HL-60 (cell line): Measurements from ENCODE around the gene FBN1.

Source experiments
- DNase-seq, 2 experiments: peaks; one replicate each; pipeline ENCODE4 v3.0.0-alpha.2; 2010 to 2020; ENCODE audit warnings: low read depth in 1 of 2, low spot score in 1 of 2
- H3K27ac ChIP-seq: fragments of 250-450 bp; sonication (Bioruptor Pico); replicated peaks from 2 replicates; pipeline ENCODE4 v1.5.1; 2020; ENCODE audit warnings: mild to moderate bottlenecking, moderate library complexity
- H3K27me3 ChIP-seq: fragments of 250-450 bp; sonication (Bioruptor Pico); 2 replicates; pipeline ENCODE4 v1.5.1; 2021; ENCODE audit warnings: mild to moderate bottlenecking, moderate library complexity; ENCODE audit not compliant: insufficient read depth, poor library complexity, severe bottlenecking
- H3K4me3 ChIP-seq: replicated peaks from 2 replicates; pipeline ENCODE4 v1.5.1; 2011; ENCODE audit warnings: mild to moderate bottlenecking, control low read depth, low read length; ENCODE audit not compliant: insufficient read depth
- CTCF ChIP-seq: IDR thresholded peaks from one replicate; pipeline ENCODE4 v1.5.1; 2011; ENCODE audit warnings: low read length, control low read depth, inconsistent platforms; ENCODE audit not compliant: insufficient read depth
- GABPA ChIP-seq: IDR thresholded peaks from 2 replicates; pipeline ENCODE4 v1.6.1; 2012; ENCODE audit warnings: low read depth
- POLR2AphosphoS5 ChIP-seq: IDR thresholded peaks from 2 replicates; pipeline ENCODE4 v1.6.1; 2012; ENCODE audit warnings: low read depth
- REST ChIP-seq: IDR thresholded peaks from 2 replicates; pipeline ENCODE4 v1.6.1; 2012; ENCODE audit warnings: low read depth; ENCODE audit not compliant: insufficient replicate concordance
- SPI1 ChIP-seq: IDR thresholded peaks from 2 replicates; pipeline ENCODE4 v1.6.1; 2012; ENCODE audit warnings: low read depth, mild to moderate bottlenecking, borderline replicate concordance
- long read RNA-seq: library from polyadenylated mRNA; unstranded; transcript quantifications from one replicate; pipeline ENCODE4 v2.0.0, GENCODE V29; 2020

The FBN1 gene
- long read RNA-seq = 0 reads

- DNase-seq = peak in 1 of 2 experiments; percentile 4
- TF ChIP-seq POLR2AphosphoS5 (no peak), REST (no peak), SPI1 (no peak), GABPA (no peak), CTCF (no peak)
- Histone ChIP-seq H3K27ac (no peak within 1 kb of the TSS), H3K4me3 (peak within 1 kb of the TSS; percentile 44), H3K27me3 (peaks cover 39% of the 10 kb centered on the region)
Measured at GRCh38 chr15:48645558-48646330, at the start of gene FBN1. Gene FBN1 (minus strand): TSS chr15:48645709. CDS start chr15:48644769, 940 bp downstream.

GRCh38 chr15:48693484-48693883 lies 48.0 kb upstream of the FBN1 start:
- Histone ChIP-seq H3K4me3 (no peak overlapping the region), H3K27ac (no peak overlapping the region), H3K27me3 (no peaks in the 10 kb centered on the region)
- TF ChIP-seq REST (no peak), GABPA (no peak), SPI1 (no peak), CTCF (no peak), POLR2AphosphoS5 (no peak)
- no peak for DNase-seq

- H3K27ac ChIP-seq = no peak overlapping the region
- DNase-seq = no peak
- H3K27me3 ChIP-seq = no peaks in the 10 kb centered on the region
- no peak overlapping the region for H3K4me3 ChIP-seq
- TF ChIP-seq CTCF = no peak
- TF ChIP-seq GABPA = no peak
- no peak for TF ChIP-seq REST
- no peak for TF ChIP-seq SPI1
- TF ChIP-seq POLR2AphosphoS5 = no peak
Measured at GRCh38 chr15:48688493-48688892, 43.0 kb upstream of the FBN1 start.
